Measurements from ENCODE around the gene PTCHD4.

- TF ChIP-seq POLR2AphosphoS5 (IDR thresholded peaks at IDR 0.05), result no peak
- TF ChIP-seq EZH2 (IDR thresholded peaks at IDR 0.05; ENCODE audit: borderline replicate concordance, insufficient read depth, low read length, poor library complexity, severe bottlenecking), result no peak
- no peak for TF ChIP-seq CTCF (IDR thresholded peaks at IDR 0.05; ENCODE audit: poor library complexity, severe bottlenecking)
- no peak for TF ChIP-seq RAD21 (conservative IDR thresholded peaks at IDR 0.05)
- TF ChIP-seq REST (IDR thresholded peaks at IDR 0.05; ENCODE audit: borderline replicate concordance), result no peak
- TF ChIP-seq EP300 (conservative IDR thresholded peaks at IDR 0.05; ENCODE audit: poor library complexity, severe bottlenecking), result no peak
- TF ChIP-seq SMC3 (conservative IDR thresholded peaks at IDR 0.05; ENCODE audit: poor library complexity), result no peak
- TF ChIP-seq MXI1 (conservative IDR thresholded peaks at IDR 0.05; ENCODE audit: poor library complexity, severe bottlenecking), result no peak
Measured at GRCh38 chr6:48111143-48111506, at the start of gene PTCHD4.
